ENCODE results near the gene CCNB1IP1. TPM values are rescaled to one million over a fixed set of nuclear protein-coding genes. Genes with fewer than 3 reads are reported as not detected.
"Not testable (repeated sequence)": the region's sequence is repeated elsewhere in the genome, so short reads cannot be mapped to it uniquely, and the experiment has no call there.

Gene CCNB1IP1
- polyA plus RNA-seq (ENCODE audit: insufficient read length in 12 of 12), result 10 to 100 TPM in 11 of 12 donors, not detected in 1; 29.4 to 82.6 (median 67.0) TPM
- long read RNA-seq, donor 1, transcript CCNB1IP1-202 (7 exons, 1,479 nt), result major isoform, 27 of 50 reads
- long read RNA-seq, donor 1, partial matches to known transcripts, result 21 of 50 reads
- long read RNA-seq, donor 1, other reads (novel, unspliced or antisense), result 0 of 50 reads
- long read RNA-seq, donor 2, transcript CCNB1IP1-202 (7 exons, 1,479 nt), result major isoform, 17 of 37 reads
- long read RNA-seq, donor 2, partial matches to known transcripts, result 19 of 37 reads
- long read RNA-seq, donor 2, other reads (novel, unspliced or antisense), result 0 of 37 reads
- long read RNA-seq, donor 3, transcript CCNB1IP1-202 (7 exons, 1,479 nt), result major isoform, 8 of 17 reads
- long read RNA-seq, donor 3, partial matches to known transcripts, result 8 of 17 reads
- long read RNA-seq, donor 3, other reads (novel, unspliced or antisense), result 0 of 17 reads
- long read RNA-seq, donor 4, transcript CCNB1IP1-202 (7 exons, 1,479 nt), result major isoform, 10 of 23 reads
- long read RNA-seq, donor 4, partial matches to known transcripts, result 12 of 23 reads
- long read RNA-seq, donor 4, other reads (novel, unspliced or antisense), result 0 of 23 reads
- long read RNA-seq, donor 5, transcript CCNB1IP1-202 (7 exons, 1,479 nt), result major isoform, 5 of 30 reads
- long read RNA-seq, donor 5, partial matches to known transcripts, result 24 of 30 reads
- long read RNA-seq, donor 5, other reads (novel, unspliced or antisense), result 0 of 30 reads
- long read RNA-seq, donor 6, transcript CCNB1IP1-202 (7 exons, 1,479 nt), result major isoform, 12 of 32 reads
- long read RNA-seq, donor 6, partial matches to known transcripts, result 20 of 32 reads
- long read RNA-seq, donor 6, other reads (novel, unspliced or antisense), result 0 of 32 reads
- long read RNA-seq, donor 7, partial matches to known transcripts, result 9 of 14 reads
- long read RNA-seq, donor 7, other reads (novel, unspliced or antisense), result 0 of 14 reads
- long read RNA-seq, donor 8, transcript CCNB1IP1-202 (7 exons, 1,479 nt), result major isoform, 9 of 31 reads
- long read RNA-seq, donor 8, partial matches to known transcripts, result 20 of 31 reads
- long read RNA-seq, donor 8, other reads (novel, unspliced or antisense), result 0 of 31 reads
- long read RNA-seq, donor 9, transcript CCNB1IP1-202 (7 exons, 1,479 nt), result major isoform, 12 of 23 reads
- long read RNA-seq, donor 9, partial matches to known transcripts, result 10 of 23 reads
- long read RNA-seq, donor 9, other reads (novel, unspliced or antisense), result 0 of 23 reads
- long read RNA-seq, donor 10, transcript CCNB1IP1-202 (7 exons, 1,479 nt), result major isoform, 16 of 35 reads
- long read RNA-seq, donor 10, partial matches to known transcripts, result 18 of 35 reads
- long read RNA-seq, donor 10, other reads (novel, unspliced or antisense), result 0 of 35 reads
- long read RNA-seq, donor 11, transcript CCNB1IP1-202 (7 exons, 1,479 nt), result major isoform, 18 of 38 reads
- long read RNA-seq, donor 11, partial matches to known transcripts, result 19 of 38 reads
- long read RNA-seq, donor 11, other reads (novel, unspliced or antisense), result 0 of 38 reads

GRCh38 chr14:20332788-20333493, at the start of gene CCNB1IP1:
Gene CCNB1IP1 (minus strand): TSS chr14:20333279. CDS start chr14:20316523, 16,756 bp downstream.
- DNase-seq, result peak; percentile 81

DNA sequence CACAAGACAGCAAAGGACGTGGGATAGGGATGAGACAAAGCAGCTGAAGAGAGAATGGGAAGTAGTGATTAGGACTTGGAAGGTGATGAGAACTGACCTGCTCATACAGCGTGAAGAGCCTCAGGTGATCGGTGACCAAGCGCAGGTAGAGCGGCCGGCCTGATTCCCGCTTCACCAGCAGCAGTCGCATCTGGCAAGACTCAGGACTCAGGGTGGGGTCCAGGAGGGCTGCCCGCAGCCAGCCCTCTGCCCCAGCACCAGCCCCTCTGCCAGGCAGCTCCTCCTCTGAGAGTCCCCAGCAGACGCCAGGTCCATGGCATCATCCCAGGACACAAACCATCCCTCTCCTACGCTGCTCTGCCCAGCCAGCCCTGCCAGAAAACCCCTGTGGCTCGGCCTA, 49.4 kb upstream of the CCNB1IP1 start:
- no peak for DNase-seq

- no peak for DNase-seq
Measured at GRCh38 chr14:20381341-20381740, 48.3 kb upstream of the CCNB1IP1 start.

GRCh38 chr14:20380681-20381080, 47.6 kb upstream of the CCNB1IP1 start:
- DNase-seq, result no peak

- no peak for DNase-seq
Measured at GRCh38 chr14:20379743-20380142, 46.7 kb upstream of the CCNB1IP1 start.

DNA sequence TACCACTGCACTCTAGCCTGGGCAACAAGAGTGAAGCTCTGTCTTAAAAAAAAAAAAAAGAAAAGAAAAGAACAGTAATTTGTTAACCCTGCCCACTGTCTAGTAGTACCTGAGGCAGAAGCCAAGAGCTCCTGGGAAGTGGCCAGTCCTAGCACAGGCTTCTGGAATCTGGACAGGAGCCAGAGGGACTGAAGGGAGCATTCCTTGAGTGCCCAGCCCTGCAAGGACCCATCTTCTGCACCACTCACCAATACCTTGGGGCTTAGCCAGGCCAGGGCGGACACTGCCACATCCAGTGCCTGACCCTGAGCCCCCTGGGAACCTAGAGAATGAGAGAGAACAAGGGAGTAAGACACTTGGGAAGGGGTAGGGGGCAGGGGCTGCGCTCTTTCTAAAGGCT, 44.1 kb upstream of the CCNB1IP1 start:
- no peak for DNase-seq

DNA sequence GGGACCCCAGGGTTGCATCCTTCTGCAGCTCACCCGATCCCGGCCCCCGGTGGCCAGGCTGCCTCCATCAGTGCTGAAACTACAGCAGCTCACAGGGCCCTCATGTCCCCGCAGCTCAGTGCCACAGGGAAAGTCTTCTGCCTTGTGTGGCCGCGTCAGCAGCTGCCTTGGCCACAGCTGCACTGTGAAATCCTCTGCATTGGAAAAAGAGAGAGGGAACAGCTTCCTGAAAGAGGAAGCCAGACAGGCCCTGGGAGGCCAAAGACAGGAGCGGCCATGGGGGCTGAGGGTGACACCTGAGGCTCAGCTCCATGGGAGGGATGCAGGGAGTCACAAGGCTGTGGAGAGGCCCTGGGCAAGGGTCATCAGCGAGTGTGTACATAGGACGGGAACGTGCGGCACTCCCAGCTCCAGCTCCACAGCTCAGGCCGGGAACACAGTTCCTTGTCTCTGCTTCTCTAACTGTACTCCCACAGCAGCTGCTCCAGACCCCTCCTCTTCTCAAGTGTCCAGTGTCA, 43.1 kb upstream of the CCNB1IP1 start:
- no peak for DNase-seq

- no peak for DNase-seq
Measured at GRCh38 chr14:20375471-20375870, 42.4 kb upstream of the CCNB1IP1 start.

DNA sequence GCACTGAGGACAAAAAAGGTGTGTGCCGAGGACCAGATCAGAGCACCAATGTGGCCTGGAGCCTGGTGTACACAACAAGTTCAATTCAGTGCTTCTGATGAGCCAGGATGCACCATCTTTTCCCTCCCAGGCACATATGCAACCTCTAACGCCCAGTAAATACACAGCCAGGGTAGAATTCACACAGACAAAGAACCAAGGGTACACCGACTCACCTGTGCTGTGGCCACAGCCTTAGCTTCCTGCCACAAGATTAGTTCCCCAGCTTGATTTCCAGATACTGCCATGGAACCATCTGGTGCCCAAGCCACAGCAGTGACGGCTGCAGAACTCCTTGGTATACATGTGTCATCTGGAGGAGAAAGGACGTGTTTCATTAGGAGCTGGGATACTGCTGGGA, 39.7 kb upstream of the CCNB1IP1 start:
- no peak for DNase-seq

- DNase-seq, result no peak
Measured at GRCh38 chr14:20365928-20366327, 32.8 kb upstream of the CCNB1IP1 start.

- DNase-seq, result not testable (repeated sequence)
Measured at GRCh38 chr14:20358474-20358873, 25.4 kb upstream of the CCNB1IP1 start.

DNA sequence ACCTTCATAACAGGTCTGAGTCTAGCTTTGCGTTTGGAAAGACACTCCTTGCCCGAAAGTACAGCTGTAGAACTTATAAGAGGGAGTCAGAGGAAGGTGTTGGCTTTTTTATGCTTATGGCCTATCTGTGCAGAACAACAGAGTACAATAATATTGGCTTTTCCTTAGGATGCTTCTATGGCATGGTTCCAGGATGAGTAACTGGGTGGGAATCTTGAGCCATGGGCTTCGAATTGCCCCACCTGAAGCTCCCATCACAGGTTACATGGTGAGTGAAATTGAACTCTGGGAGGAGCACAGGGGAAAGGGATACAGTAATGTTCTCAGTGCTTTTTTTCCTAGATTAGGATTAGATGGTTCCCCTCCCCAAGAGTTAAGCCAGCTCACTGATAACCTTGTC, 23.3 kb upstream of the CCNB1IP1 start:
- DNase-seq, result no peak

- DNase-seq, result no peak
Measured at GRCh38 chr14:20350860-20351259, 17.8 kb upstream of the CCNB1IP1 start.

GRCh38 chr14:20350282-20350681, 17.2 kb upstream of the CCNB1IP1 start:
- no peak for DNase-seq

GRCh38 chr14:20347747-20348146, 14.7 kb upstream of the CCNB1IP1 start:
- DNase-seq, result no peak

DNA sequence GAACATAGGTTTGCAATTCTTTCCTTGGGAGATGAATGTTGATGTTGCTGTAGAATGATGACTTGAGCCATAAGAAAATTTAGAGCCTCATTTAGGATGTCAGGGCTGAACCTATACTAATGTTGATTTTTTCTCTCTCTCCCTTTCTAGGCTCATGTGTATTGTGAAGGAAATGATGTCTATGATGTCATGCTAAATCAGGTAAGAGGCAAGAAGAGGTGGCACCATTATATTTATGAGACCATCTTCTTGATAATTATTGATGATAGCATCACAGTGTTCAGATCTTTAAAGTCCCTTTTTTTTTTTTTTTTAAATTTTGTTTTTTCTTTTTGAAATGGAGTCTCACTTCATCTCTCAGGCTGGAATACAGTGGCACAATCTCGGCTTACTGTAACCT, 13.6 kb upstream of the CCNB1IP1 start:
- DNase-seq, result no peak

GRCh38 chr14:20345366-20345765, 12.3 kb upstream of the CCNB1IP1 start:
- no peak for DNase-seq

DNA sequence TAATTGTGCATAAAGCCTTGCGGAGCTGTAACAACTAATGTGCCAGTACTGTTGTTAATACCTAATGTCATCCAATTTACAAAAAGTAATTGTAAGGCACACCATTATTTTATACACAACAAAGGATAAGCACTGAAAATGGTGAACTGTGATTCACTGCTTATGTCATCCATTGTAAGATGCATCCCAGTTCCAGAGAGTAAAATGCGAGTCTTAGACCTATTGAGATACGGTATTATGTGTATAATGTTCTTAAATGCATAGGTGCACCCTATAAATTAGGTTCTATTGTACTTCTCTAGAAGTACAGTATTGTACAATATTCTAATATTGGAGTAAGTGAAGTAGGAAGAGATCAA, 10.8 kb upstream of the CCNB1IP1 start:
- DNase-seq, result peak; percentile 23

DNA sequence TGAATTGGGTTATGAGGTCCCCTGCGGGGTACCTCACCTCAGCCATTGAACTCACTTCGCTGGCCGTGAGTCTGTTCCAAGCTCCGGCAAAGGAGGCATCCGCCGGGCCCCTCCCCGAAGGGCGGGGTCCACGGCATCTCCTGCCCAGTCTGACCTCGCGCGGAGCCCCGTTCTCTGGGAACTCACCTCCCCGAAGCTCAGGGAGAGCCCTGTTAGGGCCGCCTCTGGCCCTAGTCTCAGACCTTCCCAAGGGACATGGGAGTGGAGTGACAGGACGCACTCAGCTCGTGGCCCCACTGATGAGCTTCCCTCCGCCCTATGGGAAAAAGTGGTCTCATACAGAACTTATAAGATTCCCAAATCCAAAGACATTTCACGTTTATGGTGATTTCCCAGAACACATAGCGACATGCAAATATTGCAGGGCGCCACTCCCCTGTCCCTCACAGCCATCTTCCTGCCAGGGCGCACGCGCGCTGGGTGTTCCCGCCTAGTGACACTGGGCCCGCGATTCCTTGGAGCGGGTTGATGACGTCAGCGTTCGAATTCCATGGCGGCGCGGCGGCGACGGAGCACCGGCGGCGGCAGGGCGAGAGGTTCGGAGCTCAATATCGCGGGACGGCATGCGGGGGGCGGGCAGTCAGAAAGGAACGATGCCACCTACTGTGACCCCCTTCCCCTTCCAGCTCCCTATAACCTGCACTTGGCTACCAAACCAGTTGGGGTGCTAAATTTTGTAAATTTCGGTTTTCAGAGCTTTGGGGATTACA, 10.2 kb upstream of the CCNB1IP1 start, which contains the start of gene PARP2:
Gene PARP2, plus strand, starts transcription at position 544 of the 770 bp plus-strand sequence. Its CDS starts 7 bp downstream, at position 551.
- DNase-seq, result peak; percentile 100

- DNase-seq, result no peak
Measured at GRCh38 chr14:20341646-20342045, 8.6 kb upstream of the CCNB1IP1 start.
